Stimulated activated naive CD4-positive, alpha-beta T cell (primary cell): ENCODE data around the gene CEP112.
"Not testable (repeated sequence)": the region's sequence is repeated elsewhere in the genome, so short reads cannot be mapped to it uniquely, and the experiment has no call there.

Experiments
- DNase-seq, 6 experiments: peaks; one replicate each; lab custom pipeline; 2025; lab: John Stamatoyannopoulos, UW

Gene CEP112

DNA sequence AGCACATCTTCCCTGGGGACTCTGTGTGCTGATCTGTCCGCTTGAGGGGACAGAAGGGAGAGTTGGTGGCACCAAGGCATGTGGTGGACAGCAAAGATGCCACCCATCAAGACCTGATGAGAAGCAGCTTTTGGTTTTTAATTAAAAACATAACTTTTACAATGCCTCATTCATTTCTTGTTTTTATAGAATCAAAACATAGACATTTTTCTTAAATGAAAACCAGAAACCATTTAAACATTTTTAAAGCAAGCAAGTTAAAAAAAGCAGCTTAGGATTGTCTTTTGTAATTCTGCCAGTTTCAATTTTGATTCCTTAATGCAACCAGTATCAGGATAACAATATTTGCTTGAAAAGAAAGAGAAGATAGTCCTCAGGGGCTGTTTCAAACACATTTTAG lies 506.8 kb downstream of the CEP112 start:
- no peak for DNase-seq

DNA sequence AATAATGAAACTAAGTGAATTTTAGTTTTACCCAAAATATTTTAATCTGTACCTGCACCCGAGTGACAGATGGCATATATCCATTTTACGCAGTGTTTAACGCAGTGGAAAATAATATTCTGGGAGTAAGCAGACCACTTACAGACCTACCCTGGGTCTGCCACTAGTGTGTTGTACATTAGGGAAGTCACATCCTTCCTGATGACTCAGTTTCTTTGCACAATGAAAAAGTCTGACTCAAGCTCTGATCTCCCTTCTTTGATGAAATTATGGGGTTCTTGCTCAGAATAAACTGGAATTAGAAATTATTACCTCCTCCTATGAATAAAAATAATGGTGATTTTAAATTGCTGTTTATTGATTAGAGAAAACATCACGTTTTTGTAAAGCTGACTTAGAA lies 507.3 kb downstream of the CEP112 start:
- no peak for DNase-seq

DNA sequence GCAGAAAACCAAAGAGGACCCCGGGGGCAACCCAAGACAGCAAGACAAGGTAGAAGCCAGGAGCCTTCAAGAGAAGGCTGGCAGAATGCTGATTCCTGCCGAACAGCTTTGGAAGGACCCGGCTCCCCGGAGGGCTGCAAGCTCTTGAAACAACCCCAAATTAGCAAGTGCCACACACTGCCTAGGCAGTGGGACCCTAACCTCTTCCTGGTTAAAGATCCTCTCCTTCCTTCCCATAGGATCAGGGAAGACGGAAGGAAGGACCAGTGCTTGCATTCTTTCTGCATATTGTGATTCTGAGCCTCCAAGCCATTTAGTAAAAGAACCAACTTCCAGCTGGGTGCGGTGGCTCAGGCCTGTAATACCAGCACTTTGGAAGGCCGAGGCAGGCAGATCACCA lies 508.5 kb downstream of the CEP112 start:
- DNase-seq = no peak

DNA sequence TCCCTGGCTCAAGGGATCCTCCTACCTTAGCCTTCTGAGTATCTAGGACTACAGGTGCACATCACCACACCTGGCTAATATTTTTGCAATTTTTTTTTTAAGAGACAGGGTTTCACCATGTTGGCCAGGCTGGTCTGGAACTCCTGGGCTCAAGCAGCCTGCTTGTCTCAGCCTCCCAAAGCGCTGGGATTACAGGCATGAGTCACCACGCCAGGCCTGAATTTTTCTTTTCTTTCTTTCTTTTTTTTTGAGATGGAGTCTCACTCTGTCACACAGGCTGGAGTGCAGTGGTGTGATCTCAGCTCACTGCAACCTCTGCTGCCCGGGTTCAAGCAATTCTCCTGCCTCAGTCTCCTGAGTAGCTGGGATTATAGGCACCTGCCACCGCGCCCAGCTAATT lies 510.2 kb downstream of the CEP112 start:
- DNase-seq = not testable (repeated sequence)

DNA sequence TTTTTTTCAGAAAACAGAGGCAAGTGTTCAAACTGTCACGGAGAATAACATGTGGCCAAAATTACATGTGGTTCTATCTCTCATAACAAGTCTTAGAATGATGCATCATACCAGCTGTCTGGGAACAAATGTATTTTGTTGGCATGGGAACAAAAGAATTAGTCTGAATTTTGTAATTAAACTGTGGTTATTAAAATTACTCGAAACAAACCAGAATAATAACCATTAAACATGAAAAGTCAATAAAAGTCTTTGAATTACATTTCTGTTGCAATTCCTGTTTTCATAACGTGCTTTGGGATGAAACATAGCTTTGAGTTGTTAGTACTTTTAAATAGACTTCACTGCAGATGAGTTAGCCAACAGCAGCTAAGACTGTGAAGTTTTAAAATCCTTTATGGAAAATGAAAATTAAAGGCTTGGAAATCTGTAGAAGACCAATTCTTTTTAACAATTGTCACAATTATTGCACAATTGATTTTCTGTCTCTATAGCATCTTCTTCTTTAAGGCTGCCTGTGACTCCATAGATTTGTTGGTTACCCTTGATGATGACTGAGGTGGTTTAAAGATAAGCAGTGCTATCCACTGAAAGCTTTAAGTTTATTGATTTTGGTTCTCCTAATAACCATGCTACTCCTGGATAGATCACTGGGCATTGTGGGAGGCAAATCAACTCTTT lies 512.6 kb downstream of the CEP112 start:
- no peak for DNase-seq

DNA sequence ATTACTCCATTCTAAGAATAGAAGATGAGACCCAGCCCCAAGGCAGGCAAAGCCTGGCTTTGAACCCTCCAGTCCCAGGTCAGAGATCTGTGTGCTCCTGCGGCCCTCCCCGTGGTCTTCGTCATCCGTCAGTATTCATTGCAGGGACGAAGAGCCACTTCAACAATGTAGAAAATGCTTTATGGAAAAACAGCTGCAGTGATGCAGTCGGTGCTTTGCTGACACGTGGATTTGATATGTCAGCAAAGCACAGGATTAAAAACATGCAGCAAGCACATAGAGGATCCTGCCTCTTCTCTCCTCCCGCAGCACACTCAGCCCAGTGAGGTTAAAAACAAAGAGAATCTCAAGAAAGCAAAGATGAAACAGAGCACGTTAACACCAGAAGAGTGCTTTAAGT lies 513.4 kb downstream of the CEP112 start:
- DNase-seq = peak in 1 of 6 experiments; percentile 1

DNA sequence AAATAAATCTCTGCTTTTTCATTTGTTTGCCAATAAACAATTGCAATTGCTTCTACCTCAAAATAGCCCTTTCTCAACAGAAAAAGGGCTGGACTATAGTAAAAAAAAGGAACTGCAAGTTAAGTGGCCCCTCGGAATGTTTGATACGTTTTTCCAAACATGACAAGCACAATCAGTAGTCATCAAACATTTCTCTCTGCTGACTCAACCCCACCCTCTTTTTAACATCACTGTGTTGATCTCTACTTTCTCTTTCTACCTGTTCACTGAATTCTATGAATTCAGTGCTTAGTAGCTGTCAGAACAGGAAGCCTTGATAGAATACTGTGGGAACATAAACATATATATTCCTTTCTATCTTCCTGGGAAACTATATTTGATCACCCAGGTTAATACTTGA lies 514.0 kb downstream of the CEP112 start:
- DNase-seq = peak in 1 of 6 experiments; percentile 3

DNA sequence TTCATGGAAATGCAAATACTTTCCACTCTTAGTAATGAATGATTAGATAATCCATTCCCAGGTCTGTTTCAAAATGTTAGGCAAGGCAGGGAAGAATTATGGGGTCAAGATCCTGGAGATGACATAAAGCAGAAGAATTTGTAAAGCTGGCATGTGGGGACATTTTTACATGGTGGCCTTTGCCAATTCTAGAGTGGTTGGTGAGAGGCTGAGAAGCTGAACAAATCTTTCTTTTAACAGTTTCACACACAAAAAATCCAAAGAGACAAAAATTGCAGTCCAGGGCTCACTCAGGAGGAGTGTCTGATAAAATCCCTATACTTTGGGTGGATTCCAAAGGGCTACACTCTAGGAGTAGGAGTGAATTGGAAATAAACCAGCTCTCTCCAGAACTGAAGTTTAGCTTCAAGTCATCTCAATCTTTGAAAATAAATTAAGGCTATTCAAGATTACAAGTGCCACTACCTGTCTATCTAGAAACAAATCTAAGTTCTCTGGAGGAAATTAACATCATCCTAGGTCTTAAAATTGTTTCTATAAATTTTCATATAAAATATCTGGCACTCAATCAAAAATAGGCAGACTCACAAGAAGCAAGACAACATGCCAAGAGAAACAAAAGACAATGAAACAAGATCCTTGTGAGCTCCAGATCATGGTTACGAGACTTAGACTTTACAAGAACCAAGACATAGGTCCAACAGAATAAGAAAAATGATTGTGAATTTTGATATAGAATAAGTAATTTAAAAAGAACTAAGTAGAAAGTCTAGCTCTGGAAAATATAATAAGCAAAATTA lies 517.5 kb downstream of the CEP112 start:
- no peak for DNase-seq

DNA sequence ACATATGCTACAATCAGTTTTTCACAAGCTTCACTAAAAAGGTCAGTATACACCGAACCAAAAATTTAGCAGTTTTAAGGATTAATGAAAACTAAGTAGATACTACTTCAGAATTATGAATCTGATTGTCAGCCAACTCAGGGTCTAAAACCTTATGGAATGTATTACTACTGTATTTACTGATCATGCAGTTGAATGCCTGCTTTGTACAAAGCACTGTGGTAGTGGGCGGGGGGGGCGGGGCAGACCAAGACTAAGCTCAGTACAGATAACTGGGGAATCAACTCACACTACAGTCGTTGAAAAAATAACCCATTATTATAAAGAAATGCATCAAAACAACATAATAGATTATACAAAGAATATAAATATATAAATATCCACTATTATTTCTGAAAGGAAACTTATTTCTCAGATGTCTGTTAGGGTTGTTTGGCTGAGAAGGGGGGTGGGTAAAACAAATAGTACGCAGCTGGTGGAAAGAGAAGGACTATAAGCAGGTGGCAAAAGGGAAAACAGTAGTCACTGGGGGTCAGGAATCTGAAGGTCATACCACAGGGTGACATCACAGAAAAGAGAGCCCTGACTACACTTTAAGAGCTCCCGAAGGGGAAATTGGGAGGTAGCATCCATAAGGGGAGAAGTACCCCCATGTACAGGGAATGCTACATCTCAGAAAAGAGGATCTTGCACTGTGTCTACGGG lies 521.1 kb downstream of the CEP112 start:
- DNase-seq = no peak

DNA sequence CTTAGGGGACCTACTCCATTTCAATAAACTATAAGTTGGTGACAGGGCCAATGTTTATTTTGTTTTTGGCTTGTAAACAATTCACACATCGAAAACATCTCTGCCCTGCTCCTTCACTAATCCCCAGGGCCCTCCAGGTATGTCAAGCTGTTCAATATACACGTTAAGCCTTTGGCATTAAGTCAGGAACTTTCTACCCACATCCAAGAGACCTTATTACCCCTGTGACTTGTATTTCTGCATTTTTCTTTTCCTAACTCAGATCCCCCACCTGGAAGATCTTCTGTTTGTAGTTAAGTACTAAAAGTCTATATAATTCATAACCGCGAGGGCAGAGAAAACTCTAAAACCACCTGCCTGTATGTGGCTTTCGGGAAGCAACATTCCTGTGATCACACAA lies 523.7 kb downstream of the CEP112 start:
- no peak for DNase-seq

DNA sequence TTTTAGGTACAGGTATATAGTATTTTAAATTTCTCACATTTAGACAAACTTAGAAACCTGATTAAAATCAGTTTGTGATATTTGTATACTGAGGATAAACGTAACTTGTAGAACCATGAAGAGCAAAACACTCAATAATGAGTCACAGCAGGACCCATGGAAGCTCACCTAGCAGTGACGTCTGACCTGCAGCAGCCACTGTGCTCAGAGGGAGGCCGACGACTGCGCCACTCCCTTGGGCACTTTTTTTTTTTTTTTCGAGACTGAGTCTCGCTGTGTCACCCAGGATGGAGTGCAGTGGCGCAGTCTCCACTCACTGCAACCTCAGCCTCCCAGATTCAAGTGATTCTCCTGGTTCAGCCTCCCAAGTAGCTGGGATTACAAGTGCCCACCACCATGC lies 524.3 kb downstream of the CEP112 start:
- DNase-seq = no peak

DNA sequence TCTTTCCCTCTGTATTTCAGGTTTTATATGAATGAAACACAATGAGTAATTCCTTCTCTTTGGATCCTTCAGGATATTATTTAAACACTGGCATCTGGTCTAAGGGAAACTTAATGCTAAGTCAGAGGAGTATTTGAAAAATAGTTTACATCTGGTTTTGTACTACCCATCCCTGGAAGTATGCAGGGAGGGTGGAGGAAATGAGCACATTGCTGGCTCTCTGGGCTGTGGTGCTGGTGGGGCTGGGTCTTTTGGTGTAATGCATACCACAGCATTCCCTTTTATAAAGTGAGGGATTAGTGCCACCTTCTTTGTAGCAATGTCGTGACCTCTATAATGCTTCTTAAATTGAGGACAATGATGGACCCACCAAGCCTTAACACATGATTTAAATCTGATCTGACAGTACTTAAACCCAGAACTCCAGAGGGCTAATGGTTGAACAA lies 525.0 kb downstream of the CEP112 start:
- DNase-seq = no peak

DNA sequence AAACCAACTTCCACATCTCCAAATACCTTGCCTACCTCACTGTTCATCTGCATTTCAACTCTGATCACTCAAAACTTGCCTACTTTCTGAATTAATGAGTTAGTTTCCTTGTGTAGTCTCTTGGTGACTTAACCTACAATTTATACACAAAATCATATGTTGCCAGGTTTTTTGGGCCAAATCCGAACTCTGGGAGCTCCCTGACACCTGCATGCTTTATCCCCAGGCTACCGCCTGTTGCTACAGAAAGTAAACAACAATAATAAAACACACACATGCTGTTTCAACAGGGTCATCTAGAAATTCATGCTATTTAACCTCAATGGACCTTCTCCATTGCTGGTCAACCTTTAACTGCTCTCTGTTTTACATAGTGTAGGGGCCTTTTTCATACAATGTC lies 526.0 kb downstream of the CEP112 start:
- DNase-seq = no peak

DNA sequence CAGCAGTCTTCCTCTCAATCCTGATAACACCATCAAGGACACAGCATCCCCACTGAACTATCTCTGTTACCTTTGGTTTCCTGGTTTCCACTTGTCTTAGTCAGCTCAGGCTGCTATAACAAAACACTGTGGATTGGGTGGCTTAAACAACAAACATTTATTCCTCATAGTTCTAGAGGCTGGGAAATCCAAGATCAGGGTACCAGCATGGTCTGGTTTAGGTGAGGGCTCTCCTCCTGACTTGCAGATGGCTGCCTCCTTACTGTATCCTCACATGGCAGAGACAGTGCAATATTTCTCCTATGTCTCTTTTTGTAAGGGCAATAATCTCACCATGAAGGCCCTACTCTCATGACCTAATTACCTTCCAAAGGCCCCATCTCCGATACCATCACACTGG lies 527.2 kb downstream of the CEP112 start:
- no peak for DNase-seq

DNA sequence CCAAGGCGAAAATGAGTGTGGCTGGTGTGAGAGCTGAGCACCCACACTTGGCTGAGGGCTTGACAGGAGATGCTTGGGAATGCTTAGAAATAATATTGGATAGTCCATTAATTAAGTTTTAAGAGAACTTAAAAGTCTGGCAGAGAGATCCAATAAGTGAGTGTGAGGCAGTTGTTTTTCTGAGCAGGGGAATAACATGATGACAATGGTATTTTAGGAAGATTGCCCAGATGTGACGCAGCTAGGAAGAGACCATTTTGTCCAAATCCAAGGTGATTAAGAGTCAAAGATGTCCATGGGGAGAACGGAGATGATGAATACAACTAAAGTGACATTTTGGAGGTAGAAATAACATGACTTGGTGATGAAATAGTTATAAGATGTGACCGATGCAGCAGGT lies 527.7 kb downstream of the CEP112 start:
- DNase-seq = no peak

DNA sequence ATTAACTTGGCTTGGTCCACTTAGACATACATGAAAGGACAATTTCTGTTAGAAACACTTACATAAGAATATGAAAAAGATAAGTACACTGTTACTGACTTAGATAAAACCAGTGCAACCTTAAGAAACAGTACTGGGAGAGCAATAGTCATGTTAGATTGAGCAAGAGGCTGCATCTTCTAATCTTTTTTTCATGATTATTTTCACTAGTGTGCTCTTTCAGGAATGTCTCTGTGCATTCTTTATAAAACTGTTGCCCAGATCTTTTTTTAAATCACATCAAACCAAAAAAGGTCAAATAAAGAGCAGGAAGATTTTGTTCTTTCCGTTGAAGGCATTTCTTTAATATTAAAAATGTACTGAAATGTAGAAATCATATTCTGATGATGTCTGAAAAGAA lies 529.7 kb downstream of the CEP112 start:
- no peak for DNase-seq

DNA sequence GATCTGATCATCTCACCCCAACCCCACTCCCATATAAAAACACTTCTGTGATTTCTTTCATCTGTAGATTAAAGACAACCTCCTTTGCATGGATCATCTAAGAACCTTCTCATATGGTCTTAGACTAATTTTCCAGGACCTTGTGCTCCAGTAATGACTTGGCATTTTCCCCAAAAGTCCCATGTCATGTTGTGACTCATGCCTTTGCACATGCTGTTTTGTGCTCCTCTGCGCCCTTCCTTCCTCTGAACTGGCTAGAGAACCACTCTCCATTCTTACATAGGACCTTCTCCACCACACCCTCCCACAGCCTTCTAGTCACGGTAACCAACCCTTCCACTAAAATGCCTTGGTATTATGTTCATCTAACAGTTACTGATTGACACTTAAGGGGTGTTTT lies 531.0 kb downstream of the CEP112 start:
- DNase-seq = no peak

DNA sequence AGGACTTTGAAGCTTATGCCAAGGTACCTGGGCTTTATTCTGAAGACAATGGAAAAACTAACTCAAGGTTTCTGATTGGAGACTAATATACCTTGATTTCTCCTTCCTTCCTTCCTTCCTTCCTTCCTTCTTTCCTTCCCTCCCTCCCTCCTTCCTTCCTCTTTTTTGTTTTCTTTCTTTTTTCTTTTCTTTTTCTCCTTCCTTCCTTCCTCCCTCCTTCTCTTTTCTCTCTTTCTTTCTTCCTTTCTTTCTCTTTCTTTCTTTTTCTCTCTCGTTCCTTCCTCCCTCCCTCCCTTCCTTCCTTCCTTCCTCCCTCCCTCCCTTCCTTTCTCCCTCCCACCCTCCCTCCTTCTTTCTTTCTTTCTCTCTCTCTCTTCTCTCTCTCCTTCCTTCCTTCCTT lies 531.9 kb downstream of the CEP112 start:
- DNase-seq = no peak

DNA sequence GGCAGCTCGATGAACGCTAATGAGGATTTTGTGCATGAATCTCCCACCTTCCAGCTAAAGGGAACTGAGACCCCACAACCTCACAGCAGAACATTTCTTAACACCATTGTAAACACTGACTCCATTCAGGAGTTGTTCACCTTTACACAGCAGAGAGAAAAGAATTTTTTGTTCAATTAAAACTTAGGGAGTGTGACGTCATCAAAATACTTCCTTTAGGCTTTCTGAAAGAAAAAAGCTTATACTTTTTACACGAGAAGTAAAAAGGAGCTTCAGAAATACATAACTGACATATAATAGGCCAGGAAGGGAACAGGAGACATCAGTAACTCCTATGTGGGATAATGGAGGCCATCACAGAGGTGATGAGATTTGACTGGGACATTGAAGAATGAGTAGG lies 532.4 kb downstream of the CEP112 start:
- DNase-seq = no peak

DNA sequence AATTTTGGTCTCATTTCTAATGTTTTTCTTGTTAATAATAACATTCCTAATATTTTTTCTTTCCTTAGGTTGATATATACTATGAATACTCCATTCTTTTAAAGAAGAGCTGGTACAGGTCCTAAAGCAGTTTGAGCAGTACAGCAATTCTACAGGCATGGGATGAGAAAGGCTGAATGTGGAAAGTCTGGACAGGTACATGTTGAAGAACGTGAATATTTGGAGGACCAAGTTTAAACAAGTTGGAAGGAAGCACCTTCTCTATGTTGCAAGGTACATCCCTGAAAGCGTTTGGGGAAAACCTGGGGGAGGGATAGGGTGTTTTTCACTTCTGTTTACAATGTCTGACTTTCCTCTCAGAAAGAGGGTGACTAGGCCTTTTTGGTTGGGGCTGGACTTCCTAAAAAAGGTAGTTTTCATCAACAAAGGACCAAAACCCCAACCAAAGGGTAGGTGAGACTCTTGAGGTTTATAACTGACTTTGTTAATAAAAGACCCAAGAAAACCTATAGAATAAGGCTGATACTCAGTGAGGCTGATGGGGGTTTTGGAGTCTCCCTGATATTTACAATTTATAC lies 534.6 kb downstream of the CEP112 start:
- no peak for DNase-seq

DNA sequence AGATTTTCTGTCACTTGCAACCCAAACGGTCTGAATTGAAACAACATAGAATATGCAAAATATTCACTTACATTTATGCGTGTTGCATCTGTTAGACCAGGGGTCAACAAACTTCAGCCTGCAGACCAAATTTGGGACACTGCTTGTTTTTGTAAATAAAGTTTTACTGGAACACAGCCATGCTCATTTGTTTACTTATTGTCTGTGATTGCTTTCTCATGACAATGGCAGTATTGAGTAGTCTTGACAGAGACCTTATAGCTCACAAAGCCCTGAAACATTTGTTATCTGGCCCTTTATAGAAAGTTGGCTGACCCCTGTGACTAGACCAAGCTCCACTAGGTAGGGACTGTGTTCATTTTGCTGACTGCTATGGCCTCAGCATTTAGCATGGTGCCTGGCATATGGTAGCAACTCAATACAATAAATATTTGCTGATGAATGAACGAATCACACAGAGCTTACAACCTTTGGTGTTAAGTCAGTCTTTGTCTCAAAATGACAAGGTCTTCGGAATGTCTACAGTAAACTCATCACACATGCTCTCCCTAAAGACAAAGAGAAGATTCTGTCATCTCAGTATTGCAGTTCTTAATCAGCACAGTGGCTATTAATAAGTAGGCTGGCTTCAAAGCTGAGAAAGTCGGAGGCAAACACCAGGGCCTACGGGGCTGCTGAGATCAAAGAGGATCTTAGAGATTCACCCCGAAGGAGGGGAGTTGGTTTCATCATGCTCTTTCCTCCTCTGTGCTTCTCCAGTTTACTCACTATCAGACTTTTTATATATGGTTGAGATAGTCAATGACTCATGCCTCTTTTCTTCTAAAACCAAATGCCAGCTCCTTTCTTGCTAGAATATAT lies 535.3 kb downstream of the CEP112 start:
- no peak for DNase-seq

DNA sequence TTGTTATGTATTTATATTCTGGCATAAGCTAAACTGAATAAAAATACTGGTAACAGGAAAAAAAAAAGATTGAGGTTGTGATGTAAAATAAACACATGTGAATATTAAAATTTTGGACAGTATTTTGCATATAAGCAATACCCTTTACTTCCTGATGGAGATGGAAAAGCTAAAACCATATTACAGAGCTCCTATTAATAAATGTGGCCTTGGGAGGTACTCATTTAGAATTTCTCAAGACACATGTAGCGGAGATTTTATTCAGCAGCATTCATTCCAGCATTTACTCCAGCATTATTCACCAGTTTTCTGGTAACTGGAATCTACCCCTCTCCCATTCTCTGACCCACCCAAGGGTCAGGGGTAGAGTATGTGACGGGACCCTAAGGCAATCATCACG lies 536.2 kb downstream of the CEP112 start:
- no peak for DNase-seq
